ENCODE results near the gene CD2AP. TPM values are rescaled to one million over a fixed set of nuclear protein-coding genes. Genes with fewer than 3 reads are reported as not detected.

CD2AP gene
- total RNA-seq, 1 experiment from 2014 or later, result 43.8 TPM

- peak; percentile 22; the same call in 1 of the 2 replicates for TF ChIP-seq JUND (IDR thresholded peaks at IDR 0.05)
- TF ChIP-seq, protein P1, sequence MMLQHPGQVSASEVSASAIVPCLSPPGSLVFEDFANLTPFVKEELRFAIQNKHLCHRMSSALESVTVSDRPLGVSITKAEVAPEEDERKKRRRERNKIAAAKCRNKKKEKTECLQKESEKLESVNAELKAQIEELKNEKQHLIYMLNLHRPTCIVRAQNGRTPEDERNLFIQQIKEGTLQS (IDR thresholded peaks at IDR 0.05), result no peak
- no peak overlapping the region for H3K9ac ChIP-seq (ENCODE audit: low read length)
- no peak overlapping the region for H3K4me3 ChIP-seq (replicated peaks in 1 of 2; ENCODE audit: low read depth in 1 of 2, low read length in 2 of 2)
- intact Hi-C loops (cut with micrococcal nuclease), result no loop called here
- BruUV-seq (replicated peaks), result no TSS peak
- H3K9me3 ChIP-seq (ENCODE audit: control insufficient read depth in 1 of 2, insufficient read depth in 1 of 2, low read depth in 1 of 2, low read length in 2 of 2), result no peaks in the 10 kb centered on the region
- H3K27ac ChIP-seq (ENCODE audit: low read depth, low read length), result no peak overlapping the region
- no peaks in the 10 kb centered on the region for H4K20me1 ChIP-seq (ENCODE audit: insufficient read depth)
- no peaks in the 10 kb centered on the region for H3K27me3 ChIP-seq (ENCODE audit: insufficient read depth, low read length)
- DNase-seq (ENCODE audit: low read depth, low spot score), result no peak
- no peak overlapping the region for H2AFZ ChIP-seq (ENCODE audit: low read depth, low read length, poor library complexity, severe bottlenecking)
- ATAC-seq, result no peak
- POLR2A ChIA-PET, result no interaction called here
- H3K36me3 ChIP-seq (ENCODE audit: control insufficient read depth in 1 of 2, insufficient read depth in 2 of 2, low read length in 2 of 2), result no peaks in the 10 kb centered on the region
- H3K4me2 ChIP-seq (ENCODE audit: low read length), result peak overlapping the region; percentile 15; the same call in 1 of the 2 replicates
- H3K4me1 ChIP-seq (ENCODE audit: control insufficient read depth in 1 of 2, insufficient read depth in 2 of 2, low read length in 2 of 2), result peaks cover 5 to 34% of the 10 kb centered on the region in 2 experiments; a peak in 3 of 4 replicates
- RAD21 ChIA-PET (ENCODE audit: low non-redundant PET in 1 of 2, low total read pairs in 2 of 2, uncharacterized antibody in 2 of 2, unreplicated experiment in 2 of 2), result no interaction called here
- 0 out of 2 replicates have a peak, but pooled peaks cover 3% of the 10 kb centered on the region for H3K9me2 ChIP-seq (ENCODE audit: insufficient read depth)
- H3K79me2 ChIP-seq (ENCODE audit: insufficient read depth, low read length), result no peaks in the 10 kb centered on the region
- CTCF ChIA-PET, result no interaction called here
Measured at GRCh38 chr6:47653706-47654105, 176.1 kb downstream of the CD2AP start.

- BruUV-seq (replicated peaks), result no TSS peak
- Histone ChIP-seq H4K20me1 (ENCODE audit: insufficient read depth) (no peaks in the 10 kb centered on the region), H3K4me1 (ENCODE audit: control insufficient read depth in 1 of 2, insufficient read depth in 2 of 2, low read length in 2 of 2) (peaks cover 5 to 34% of the 10 kb centered on the region in 2 experiments; a peak in 3 of 4 replicates), H3K9ac (ENCODE audit: low read length) (no peak overlapping the region), H3K4me2 (ENCODE audit: low read length) (no peak overlapping the region), H3K27me3 (ENCODE audit: insufficient read depth, low read length) (no peaks in the 10 kb centered on the region), H3K27ac (ENCODE audit: low read depth, low read length) (no peak overlapping the region), H3K4me3 (replicated peaks in 1 of 2; ENCODE audit: low read depth in 1 of 2, low read length in 2 of 2) (no peak overlapping the region), H3K79me2 (ENCODE audit: insufficient read depth, low read length) (no peaks in the 10 kb centered on the region), H3K9me2 (ENCODE audit: insufficient read depth) (0 out of 2 replicates have a peak, but pooled peaks cover 2% of the 10 kb centered on the region), H3K9me3 (ENCODE audit: control insufficient read depth in 1 of 2, insufficient read depth in 1 of 2, low read depth in 1 of 2, low read length in 2 of 2) (no peaks in the 10 kb centered on the region), H2AFZ (ENCODE audit: low read depth, low read length, poor library complexity, severe bottlenecking) (no peak overlapping the region), H3K36me3 (ENCODE audit: control insufficient read depth in 1 of 2, insufficient read depth in 2 of 2, low read length in 2 of 2) (no peaks in the 10 kb centered on the region)
- intact Hi-C loops (cut with micrococcal nuclease), result no loop called here
- ChIA-PET CTCF (no interaction called here), RAD21 (ENCODE audit: low non-redundant PET in 1 of 2, low total read pairs in 2 of 2, uncharacterized antibody in 2 of 2, unreplicated experiment in 2 of 2) (no interaction called here), POLR2A (no interaction called here)
- DNase-seq (ENCODE audit: low read depth, low spot score) (no peak), ATAC-seq (no peak)
- TF ChIP-seq FOSL1 (IDR thresholded peaks at IDR 0.05; ENCODE audit: low read depth) (no peak), POLR2A (IDR thresholded peaks at IDR 0.05; ENCODE audit: borderline replicate concordance, extremely low read depth, insufficient read depth, insufficient read length) (no peak), ZNF274 (IDR thresholded peaks at IDR 0.05; ENCODE audit: low read depth, low read length) (no peak), POLR2AphosphoS5 (IDR thresholded peaks at IDR 0.05; ENCODE audit: low read depth, low read length) (no peak), SIN3A (IDR thresholded peaks at IDR 0.05; ENCODE audit: low read depth) (no peak), SRF (IDR thresholded peaks at IDR 0.05; ENCODE audit: low read depth) (no peak), EZH2 (IDR thresholded peaks at IDR 0.05) (no peak), ELF1 (IDR thresholded peaks at IDR 0.05; ENCODE audit: borderline replicate concordance, low read depth) (no peak), EGR1 (IDR thresholded peaks at IDR 0.05; ENCODE audit: low read depth) (no peak), ZBTB33 (IDR thresholded peaks at IDR 0.05; ENCODE audit: extremely low read depth, insufficient replicate concordance, low read length) (no peak), JUND (IDR thresholded peaks at IDR 0.05) (no peak)
- TF ChIP-seq, protein P2, sequence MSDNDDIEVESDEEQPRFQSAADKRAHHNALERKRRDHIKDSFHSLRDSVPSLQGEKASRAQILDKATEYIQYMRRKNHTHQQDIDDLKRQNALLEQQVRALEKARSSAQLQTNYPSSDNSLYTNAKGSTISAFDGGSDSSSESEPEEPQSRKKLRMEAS (IDR thresholded peaks at IDR 0.05), result no peak
- TF ChIP-seq, protein P3, sequence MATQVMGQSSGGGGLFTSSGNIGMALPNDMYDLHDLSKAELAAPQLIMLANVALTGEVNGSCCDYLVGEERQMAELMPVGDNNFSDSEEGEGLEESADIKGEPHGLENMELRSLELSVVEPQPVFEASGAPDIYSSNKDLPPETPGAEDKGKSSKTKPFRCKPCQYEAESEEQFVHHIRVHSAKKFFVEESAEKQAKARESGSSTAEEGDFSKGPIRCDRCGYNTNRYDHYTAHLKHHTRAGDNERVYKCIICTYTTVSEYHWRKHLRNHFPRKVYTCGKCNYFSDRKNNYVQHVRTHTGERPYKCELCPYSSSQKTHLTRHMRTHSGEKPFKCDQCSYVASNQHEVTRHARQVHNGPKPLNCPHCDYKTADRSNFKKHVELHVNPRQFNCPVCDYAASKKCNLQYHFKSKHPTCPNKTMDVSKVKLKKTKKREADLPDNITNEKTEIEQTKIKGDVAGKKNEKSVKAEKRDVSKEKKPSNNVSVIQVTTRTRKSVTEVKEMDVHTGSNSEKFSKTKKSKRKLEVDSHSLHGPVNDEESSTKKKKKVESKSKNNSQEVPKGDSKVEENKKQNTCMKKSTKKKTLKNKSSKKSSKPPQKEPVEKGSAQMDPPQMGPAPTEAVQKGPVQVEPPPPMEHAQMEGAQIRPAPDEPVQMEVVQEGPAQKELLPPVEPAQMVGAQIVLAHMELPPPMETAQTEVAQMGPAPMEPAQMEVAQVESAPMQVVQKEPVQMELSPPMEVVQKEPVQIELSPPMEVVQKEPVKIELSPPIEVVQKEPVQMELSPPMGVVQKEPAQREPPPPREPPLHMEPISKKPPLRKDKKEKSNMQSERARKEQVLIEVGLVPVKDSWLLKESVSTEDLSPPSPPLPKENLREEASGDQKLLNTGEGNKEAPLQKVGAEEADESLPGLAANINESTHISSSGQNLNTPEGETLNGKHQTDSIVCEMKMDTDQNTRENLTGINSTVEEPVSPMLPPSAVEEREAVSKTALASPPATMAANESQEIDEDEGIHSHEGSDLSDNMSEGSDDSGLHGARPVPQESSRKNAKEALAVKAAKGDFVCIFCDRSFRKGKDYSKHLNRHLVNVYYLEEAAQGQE (IDR thresholded peaks at IDR 0.05; ENCODE audit: low read depth), result no peak
Measured at GRCh38 chr6:47654255-47654654, 176.7 kb downstream of the CD2AP start.
